HEK293T (cell line): Measurements from ENCODE around the gene CFAP161.

Experiments
- NFRKB ChIP-seq: fragments of 450-650 bp; IDR thresholded peaks from 2 replicates; pipeline ENCODE4 v1.6.1; 2016; ENCODE audit warnings: mild to moderate bottlenecking, moderate library complexity
- TARDBP ChIP-seq: fragments of 450-650 bp; IDR thresholded peaks from 2 replicates; pipeline ENCODE4 v1.6.1; 2016
- ZNF384 ChIP-seq: fragments of 450-650 bp; IDR thresholded peaks from 2 replicates; pipeline ENCODE4 v1.6.1; 2016

DNA sequence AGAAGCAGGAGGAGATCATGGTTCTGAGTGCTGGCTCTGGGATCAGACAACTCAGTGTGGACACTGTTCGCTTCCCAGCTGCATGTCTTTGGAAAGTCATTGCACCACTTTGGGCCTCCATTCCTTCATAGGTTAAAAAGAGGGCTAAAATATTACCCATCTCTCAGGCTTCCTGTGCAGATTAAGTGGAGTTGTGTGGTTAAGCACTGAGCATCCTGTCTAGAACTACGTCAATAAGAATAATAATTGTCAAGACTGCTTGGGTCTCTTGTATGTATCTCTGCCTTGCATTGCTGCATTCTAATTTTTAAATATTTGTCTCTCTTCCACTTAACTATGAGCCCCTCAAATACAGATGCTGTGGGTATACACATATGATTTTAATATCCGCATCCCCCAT lies 22.3 kb downstream of the CFAP161 start:
- TF ChIP-seq NFRKB (no peak), ZNF384 (no peak), TARDBP (no peak)
